GM23338 (cell line): Measurements from ENCODE around the gene KCTD13. TPM values are rescaled to one million over a fixed set of nuclear protein-coding genes. Genes with fewer than 3 reads are reported as not detected.

Source experiments
- ATAC-seq: fragments of 200-7000 bp; cut with Tn5 transposase; 3 replicates; pipeline ENCODE4 v1.9.1; 2020
- DNase-seq: peaks from one replicate; pipeline ENCODE4 v3.0.0-alpha.2; 2015; ENCODE audit warnings: low spot score
- H2AFZ ChIP-seq: fragments of 200-600 bp; sonication (generic); 2 replicates; pipeline ENCODE4 v1.8.0; 2016; ENCODE audit warnings: antibody characterized with exemption, mild to moderate bottlenecking, moderate library complexity
- H3F3A ChIP-seq: fragments of 200-600 bp; sonication (generic); replicated peaks from 2 replicates; pipeline ENCODE4 v1.8.0; 2017; ENCODE audit warnings: antibody characterized with exemption, mixed run types, low read depth
- H3K27ac ChIP-seq: fragments of 200-600 bp; sonication (generic); 2 replicates; pipeline ENCODE4 v1.6.1; 2016; ENCODE audit warnings: low read depth
- H3K27me3 ChIP-seq: fragments of 200-600 bp; sonication (generic); 2 replicates; pipeline ENCODE4 v1.8.0; 2016; ENCODE audit warnings: mild to moderate bottlenecking, mixed run types, moderate library complexity; ENCODE audit not compliant: insufficient read depth
- H3K36me3 ChIP-seq: fragments of 200-600 bp; sonication (generic); 2 replicates; pipeline ENCODE4 v1.8.0; 2016; ENCODE audit warnings: mild to moderate bottlenecking; ENCODE audit not compliant: insufficient read depth
- H3K4me1 ChIP-seq: fragments of 200-600 bp; sonication (generic); 2 replicates; pipeline ENCODE4 v1.8.0; 2016; ENCODE audit warnings: mild to moderate bottlenecking, moderate library complexity; ENCODE audit not compliant: insufficient read depth
- H3K4me2 ChIP-seq: fragments of 200-600 bp; sonication (generic); 2 replicates; pipeline ENCODE4 v1.7.1; 2017; ENCODE audit warnings: mixed run types
- H3K4me3 ChIP-seq: fragments of 200-600 bp; sonication (generic); 2 replicates; pipeline ENCODE4 v1.6.1; 2016; ENCODE audit warnings: mixed run types
- H3K79me2 ChIP-seq: fragments of 200-600 bp; sonication (generic); replicated peaks from 2 replicates; pipeline ENCODE4 v1.8.0; 2017; ENCODE audit warnings: mild to moderate bottlenecking; ENCODE audit not compliant: insufficient read depth
- H3K9me2 ChIP-seq: fragments of 200-600 bp; sonication (generic); 2 replicates; pipeline ENCODE4 v1.8.0; 2017; ENCODE audit not compliant: insufficient read depth
- H4K20me1 ChIP-seq: fragments of 200-600 bp; sonication (generic); replicated peaks from 2 replicates; pipeline ENCODE4 v1.8.0; 2017; ENCODE audit warnings: mild to moderate bottlenecking; ENCODE audit not compliant: insufficient read depth
- H3K27ac Mint-ChIP-seq: 2 replicates; pipeline ENCODE4 v1.8.0; 2020; ENCODE audit warnings: inconsistent platforms, mild to moderate bottlenecking, moderate library complexity, mixed read lengths
- H3K27me3 Mint-ChIP-seq: 3 replicates; pipeline ENCODE4 v1.8.0; 2022; ENCODE audit warnings: low read depth, mild to moderate bottlenecking, moderate library complexity, mixed read lengths, inconsistent platforms; ENCODE audit not compliant: insufficient read depth, poor library complexity
- H3K36me3 Mint-ChIP-seq: 3 replicates; pipeline ENCODE4 v1.8.0; 2021; ENCODE audit warnings: low read depth, mild to moderate bottlenecking, inconsistent platforms, moderate library complexity, mixed read lengths
- H3K4me1 Mint-ChIP-seq: 3 replicates; pipeline ENCODE4 v1.8.0; 2020; ENCODE audit warnings: mild to moderate bottlenecking, inconsistent platforms, mixed read lengths
- H3K4me3 Mint-ChIP-seq: 3 replicates; pipeline ENCODE4 v1.8.0; 2021; ENCODE audit warnings: moderate library complexity, mild to moderate bottlenecking, inconsistent platforms, mixed read lengths
- H3K9me3 Mint-ChIP-seq: 3 replicates; pipeline ENCODE4 v1.8.0; 2020; ENCODE audit warnings: moderate library complexity, mild to moderate bottlenecking, inconsistent platforms, mixed read lengths
- CREB1 ChIP-seq: fragments of 250-450 bp; sonication (Bioruptor Pico); IDR thresholded peaks from 2 replicates; pipeline ENCODE4 v1.5.0; 2020; ENCODE audit warnings: low read depth, mild to moderate bottlenecking, moderate library complexity
- CTCF ChIP-seq, 2 experiments: fragments of 200-600 bp in 1 of 2; sonication (generic) in 1 of 2; conservative IDR thresholded peaks; 2 replicates each; pipeline versions ENCODE4 v1.5.1 to v1.6.1; 2016 to 2017; ENCODE audit warnings: antibody characterized with exemption in 2 of 2, low read depth in 2 of 2, mild to moderate bottlenecking in 2 of 2, moderate library complexity in 1 of 2
- EZH2 ChIP-seq: fragments of 200-600 bp; sonication (generic); IDR thresholded peaks from one replicate; pipeline ENCODE4 v1.8.0; 2017; ENCODE audit warnings: antibody characterized with exemption, mild to moderate bottlenecking, low read depth; ENCODE audit not compliant: unreplicated experiment
- EZH2phosphoT487 ChIP-seq: fragments of 200-600 bp; sonication (generic); IDR thresholded peaks from one replicate; pipeline ENCODE4 v1.8.1; 2018; ENCODE audit warnings: antibody characterized with exemption; ENCODE audit not compliant: unreplicated experiment
- POLR2AphosphoS5 ChIP-seq: IDR thresholded peaks from 2 replicates; pipeline ENCODE4 v1.6.1; 2016; ENCODE audit warnings: antibody characterized with exemption, low read depth
- REST ChIP-seq: IDR thresholded peaks from one replicate; pipeline ENCODE4 v1.6.1; 2018; ENCODE audit warnings: antibody characterized with exemption; ENCODE audit not compliant: unreplicated experiment
- STAT1 ChIP-seq: IDR thresholded peaks from one replicate; pipeline ENCODE4 v1.6.1; 2016; ENCODE audit warnings: antibody characterized with exemption; ENCODE audit not compliant: unreplicated experiment
- ZNF114 ChIP-seq: fragments of 250-450 bp; sonication (Bioruptor Pico); IDR thresholded peaks from 2 replicates; pipeline ENCODE4 v1.5.0; 2020; ENCODE audit warnings: mild to moderate bottlenecking, moderate library complexity
- ZNF331 ChIP-seq: fragments of 250-450 bp; sonication (Bioruptor Pico); IDR thresholded peaks from 2 replicates; pipeline ENCODE4 v1.5.0; 2020; ENCODE audit warnings: low read depth, mild to moderate bottlenecking, moderate library complexity
- polyA plus RNA-seq: library from polyadenylated mRNA; unstranded; fragments of >200 nt; fragmentation: Nextera tagmentation; extraction: Ambion mirVana; gene quantifications from 2 replicates; pipeline ENCODE4 v1.2.1, GENCODE V29; 2016
- total RNA-seq: library from RNA; depleted of rRNA; stranded (reverse); fragments of >200 nt; shearing (Covaris generic); gene quantifications from 2 replicates; pipeline ENCODE4 v1.2.3, GENCODE V29; 2014

The KCTD13 gene
- total and polyA plus RNA-seq, 2 experiments from 2014 or later, result 10.1 to 12.2 TPM

- TF ChIP-seq ZNF114 (CRISPR knock-in tag) (no peak), EZH2 (no peak), REST (no peak), POLR2AphosphoS5 (no peak), CTCF (conservative IDR thresholded peaks at IDR 0.05; ENCODE audit: low read depth in 2 of 2) (no peak), EZH2phosphoT487 (no peak), ZNF331 (CRISPR knock-in tag) (no peak), CREB1 (CRISPR knock-in tag) (no peak), STAT1 (no peak)
Measured at GRCh38 chr16:29971304-29971703, 45.3 kb upstream of the KCTD13 start (continued).

- DNase-seq (no peak), ATAC-seq (no peak)
- Mint-ChIP-seq H3K4me3 (no peak overlapping the region), H3K27me3 (peaks cover 18% of the 10 kb centered on the region), H3K36me3 (peaks cover 45% of the 10 kb centered on the region), H3K9me3 (peaks cover 18% of the 10 kb centered on the region), H3K4me1 (peaks cover 2% of the 10 kb centered on the region), H3K27ac (no peak overlapping the region)
- Histone ChIP-seq H3K27me3 (peaks cover 16% of the 10 kb centered on the region), H3K27ac (no peak overlapping the region), H2AFZ (no peak overlapping the region), H3K4me2 (no peak overlapping the region), H3K79me2 (no peaks in the 10 kb centered on the region), H3F3A (peaks cover 11% of the 10 kb centered on the region; the same call in 1 of the 2 replicates), H3K36me3 (peaks cover 14% of the 10 kb centered on the region), H3K4me3 (no peak overlapping the region), H4K20me1 (no peaks in the 10 kb centered on the region), H3K9me2 (peaks cover 4% of the 10 kb centered on the region; the same call in 1 of the 2 replicates), H3K4me1 (no peaks in the 10 kb centered on the region)
- no peak for TF ChIP-seq STAT1
- no peak for TF ChIP-seq ZNF114 (CRISPR knock-in tag)
- no peak for TF ChIP-seq POLR2AphosphoS5
- TF ChIP-seq REST, result no peak
- TF ChIP-seq EZH2phosphoT487, result no peak
- no peak for TF ChIP-seq CREB1 (CRISPR knock-in tag)
Measured at GRCh38 chr16:29968205-29968604, 42.2 kb upstream of the KCTD13 start.
